Panc1 (cell line): Measurements from ENCODE around the gene BST2. TPM values are rescaled to one million over a fixed set of nuclear protein-coding genes. Genes with fewer than 3 reads are reported as not detected.

Source experiments
- ATAC-seq: fragments of 200-7000 bp; cut with Tn5 transposase; 2 replicates; pipeline ENCODE4 v1.9.1; 2020; ENCODE audit warnings: mild to moderate bottlenecking, moderate library complexity
- BruUV-seq: library from RNA; stranded (reverse); fragments of 400-500 nt; replicated peaks from 2 replicates; lab custom pipeline; 2021; lab: Mats Ljungman, UMichigan
- CTCF ChIA-PET: fragments of 300-600 bp; sonication (Branson Sonifier 250); formaldehyde crosslinking; loops from one replicate; lab custom pipeline; 2022; ENCODE audit warnings: antibody characterized with exemption; lab: Charles Lee
- POLR2A ChIA-PET: fragments of 300-600 bp; sonication (Branson Sonifier 250); formaldehyde crosslinking; loops from one replicate; lab custom pipeline; 2022; ENCODE audit warnings: antibody characterized with exemption; lab: Charles Lee
- DNase-seq: peaks from one replicate; pipeline ENCODE4 v3.0.0-alpha.2; 2010; ENCODE audit warnings: low read depth, low spot score
- H3K27ac ChIP-seq: 2 replicates; pipeline ENCODE4 v1.5.1; 2011; ENCODE audit warnings: mild to moderate bottlenecking, low read length, inconsistent platforms
- H3K27me3 ChIP-seq: fragments of 200-500 bp; sonication (Bioruptor generic); 2 replicates; pipeline ENCODE4 v1.6.0; 2014; ENCODE audit warnings: low read length, inconsistent platforms; ENCODE audit not compliant: control insufficient read depth, insufficient read depth
- H3K36me3 ChIP-seq: fragments of 200-500 bp; sonication (Bioruptor generic); 2 replicates; pipeline ENCODE4 v1.5.1; 2014; ENCODE audit warnings: inconsistent platforms, mild to moderate bottlenecking, low read length, moderate library complexity; ENCODE audit not compliant: control insufficient read depth, insufficient read depth
- H3K4me1 ChIP-seq: 2 replicates; pipeline ENCODE4 v1.5.1; 2011; ENCODE audit warnings: inconsistent platforms, mild to moderate bottlenecking, low read length, moderate library complexity; ENCODE audit not compliant: control insufficient read depth, insufficient read depth
- H3K4me3 ChIP-seq, 2 experiments: 2 replicates each; pipeline ENCODE4 v1.5.1; 2011 to 2012; ENCODE audit warnings: low read depth in 2 of 2, low read length in 2 of 2, mild to moderate bottlenecking in 2 of 2, inconsistent platforms in 1 of 2, moderate library complexity in 1 of 2
- H3K9me3 ChIP-seq: fragments of 200-500 bp; sonication (Bioruptor generic); 2 replicates; pipeline ENCODE4 v1.5.1; 2014; ENCODE audit warnings: low read depth, mild to moderate bottlenecking, inconsistent platforms, low read length, moderate library complexity; ENCODE audit not compliant: control insufficient read depth, insufficient read depth
- POLR2AphosphoS5 ChIP-seq: IDR thresholded peaks from 2 replicates; pipeline ENCODE4 v1.6.1; 2012; ENCODE audit warnings: mild to moderate bottlenecking, low read depth, low read length, moderate library complexity
- SIN3A ChIP-seq: IDR thresholded peaks from 2 replicates; pipeline ENCODE4 v1.6.1; 2012; ENCODE audit warnings: low read depth, mild to moderate bottlenecking, low read length, moderate library complexity, borderline replicate concordance; ENCODE audit not compliant: insufficient read depth
- TCF7L2 ChIP-seq: IDR thresholded peaks from 2 replicates; pipeline ENCODE4 v1.6.1; 2011; ENCODE audit warnings: mild to moderate bottlenecking, low read depth, low read length, inconsistent platforms
- in situ Hi-C: cut with HindIII; loops from 2 replicates; pipeline ENCODE4 v1.10.0; 2016; ENCODE audit warnings: low sequenced_read_pairs, low pct_unique_long_range_greater_than_20kb
- intact Hi-C: fragments of 100-400 bp; cut with micrococcal nuclease; formaldehyde crosslinking; loops from one replicate; pipeline ENCODE4 v1.10.0; 2022; ENCODE audit not compliant: unreplicated experiment
- total RNA-seq: library from RNA; stranded (reverse); gene quantifications from one replicate; pipeline ENCODE4 v1.2.1, GENCODE V29; 2021; ENCODE audit not compliant: unreplicated experiment
- TF ChIP-seq, protein P1 (sequence below): fragments of 450-650 bp; IDR thresholded peaks from 2 replicates; pipeline ENCODE4 v1.5.1; 2017; ENCODE audit warnings: mild to moderate bottlenecking
- TF ChIP-seq, protein P2 (sequence below), 2 experiments: IDR thresholded peaks; 2 replicates each; pipeline ENCODE4 v1.6.1; 2011 to 2012; ENCODE audit warnings: low read depth in 2 of 2, control low read depth in 1 of 2, low read length in 1 of 2, mild to moderate bottlenecking in 1 of 2, moderate library complexity in 1 of 2; ENCODE audit not compliant: insufficient read depth in 1 of 2

The BST2 gene
- total RNA-seq, 1 experiment from 2014 or later, result 11.8 TPM

- no peaks in the 10 kb centered on the region for H3K27me3 ChIP-seq
- POLR2A ChIA-PET, result interaction anchor here (0.5 kb wide), 1 partner anchor 13 kb away, joined by 8 read pairs; no protein-coding TSS in a partner anchor
- TF ChIP-seq, protein P1, sequence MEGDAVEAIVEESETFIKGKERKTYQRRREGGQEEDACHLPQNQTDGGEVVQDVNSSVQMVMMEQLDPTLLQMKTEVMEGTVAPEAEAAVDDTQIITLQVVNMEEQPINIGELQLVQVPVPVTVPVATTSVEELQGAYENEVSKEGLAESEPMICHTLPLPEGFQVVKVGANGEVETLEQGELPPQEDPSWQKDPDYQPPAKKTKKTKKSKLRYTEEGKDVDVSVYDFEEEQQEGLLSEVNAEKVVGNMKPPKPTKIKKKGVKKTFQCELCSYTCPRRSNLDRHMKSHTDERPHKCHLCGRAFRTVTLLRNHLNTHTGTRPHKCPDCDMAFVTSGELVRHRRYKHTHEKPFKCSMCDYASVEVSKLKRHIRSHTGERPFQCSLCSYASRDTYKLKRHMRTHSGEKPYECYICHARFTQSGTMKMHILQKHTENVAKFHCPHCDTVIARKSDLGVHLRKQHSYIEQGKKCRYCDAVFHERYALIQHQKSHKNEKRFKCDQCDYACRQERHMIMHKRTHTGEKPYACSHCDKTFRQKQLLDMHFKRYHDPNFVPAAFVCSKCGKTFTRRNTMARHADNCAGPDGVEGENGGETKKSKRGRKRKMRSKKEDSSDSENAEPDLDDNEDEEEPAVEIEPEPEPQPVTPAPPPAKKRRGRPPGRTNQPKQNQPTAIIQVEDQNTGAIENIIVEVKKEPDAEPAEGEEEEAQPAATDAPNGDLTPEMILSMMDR, result peak; percentile 38
- TF ChIP-seq, protein P2, sequence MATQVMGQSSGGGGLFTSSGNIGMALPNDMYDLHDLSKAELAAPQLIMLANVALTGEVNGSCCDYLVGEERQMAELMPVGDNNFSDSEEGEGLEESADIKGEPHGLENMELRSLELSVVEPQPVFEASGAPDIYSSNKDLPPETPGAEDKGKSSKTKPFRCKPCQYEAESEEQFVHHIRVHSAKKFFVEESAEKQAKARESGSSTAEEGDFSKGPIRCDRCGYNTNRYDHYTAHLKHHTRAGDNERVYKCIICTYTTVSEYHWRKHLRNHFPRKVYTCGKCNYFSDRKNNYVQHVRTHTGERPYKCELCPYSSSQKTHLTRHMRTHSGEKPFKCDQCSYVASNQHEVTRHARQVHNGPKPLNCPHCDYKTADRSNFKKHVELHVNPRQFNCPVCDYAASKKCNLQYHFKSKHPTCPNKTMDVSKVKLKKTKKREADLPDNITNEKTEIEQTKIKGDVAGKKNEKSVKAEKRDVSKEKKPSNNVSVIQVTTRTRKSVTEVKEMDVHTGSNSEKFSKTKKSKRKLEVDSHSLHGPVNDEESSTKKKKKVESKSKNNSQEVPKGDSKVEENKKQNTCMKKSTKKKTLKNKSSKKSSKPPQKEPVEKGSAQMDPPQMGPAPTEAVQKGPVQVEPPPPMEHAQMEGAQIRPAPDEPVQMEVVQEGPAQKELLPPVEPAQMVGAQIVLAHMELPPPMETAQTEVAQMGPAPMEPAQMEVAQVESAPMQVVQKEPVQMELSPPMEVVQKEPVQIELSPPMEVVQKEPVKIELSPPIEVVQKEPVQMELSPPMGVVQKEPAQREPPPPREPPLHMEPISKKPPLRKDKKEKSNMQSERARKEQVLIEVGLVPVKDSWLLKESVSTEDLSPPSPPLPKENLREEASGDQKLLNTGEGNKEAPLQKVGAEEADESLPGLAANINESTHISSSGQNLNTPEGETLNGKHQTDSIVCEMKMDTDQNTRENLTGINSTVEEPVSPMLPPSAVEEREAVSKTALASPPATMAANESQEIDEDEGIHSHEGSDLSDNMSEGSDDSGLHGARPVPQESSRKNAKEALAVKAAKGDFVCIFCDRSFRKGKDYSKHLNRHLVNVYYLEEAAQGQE (IDR thresholded peaks at IDR 0.05; ENCODE audit: insufficient read depth in 1 of 2, low read depth in 2 of 2, low read length in 1 of 2), result no peak
- TF ChIP-seq SIN3A, result no peak
- ATAC-seq (peak; percentile 71; the same call in 1 of the 2 replicates), DNase-seq (no peak)
- BruUV-seq, result no TSS peak
- H3K4me3 ChIP-seq, result no peak overlapping the region
- H3K4me1 ChIP-seq, result no peaks in the 10 kb centered on the region
- intact Hi-C loops, result no loop called here
- CTCF ChIA-PET, result interaction anchor here (0.6 to 1.2 kb wide), 9 partner anchors 12 to 325 kb away, joined by 3 to 17 read pairs (median 5); no protein-coding TSS in a partner anchor
- in situ Hi-C loops, result no loop called here
- no peaks in the 10 kb centered on the region for H3K36me3 ChIP-seq
- H3K27ac ChIP-seq, result no peak overlapping the region
- H3K9me3 ChIP-seq, result no peaks in the 10 kb centered on the region
These were observed 36.0 kb upstream of the BST2 start for GRCh38 chr19:17441241-17442021.

DNA sequence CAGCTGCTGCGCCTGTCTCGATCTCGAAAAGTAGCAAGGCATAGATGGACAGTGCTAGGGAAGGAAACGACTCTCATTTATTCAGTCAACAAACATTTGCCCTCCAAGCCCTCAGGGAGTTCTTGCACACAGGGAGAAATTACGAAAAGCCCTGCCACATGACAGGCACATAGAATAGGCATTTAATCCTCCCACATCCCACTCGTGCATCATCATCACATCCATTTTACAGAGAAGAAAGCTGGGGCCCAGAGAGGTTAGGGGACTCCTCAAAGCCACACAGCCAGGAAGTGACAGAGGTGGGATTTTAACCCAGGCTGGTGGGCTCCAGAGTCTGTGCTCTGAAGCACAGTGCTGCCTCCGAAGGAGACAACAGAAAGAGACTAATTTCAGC is 31.4 kb upstream of the BST2 start:
- TF ChIP-seq, protein P1, result no peak
- TF ChIP-seq POLR2AphosphoS5, result no peak
- no peak for TF ChIP-seq TCF7L2
- TF ChIP-seq SIN3A, result no peak
- TF ChIP-seq, protein P2 (IDR thresholded peaks at IDR 0.05; ENCODE audit: insufficient read depth in 1 of 2, low read depth in 2 of 2, low read length in 1 of 2), result no peak
- Histone ChIP-seq H3K27ac (no peak overlapping the region), H3K4me1 (no peaks in the 10 kb centered on the region), H3K4me3 (no peak overlapping the region), H3K36me3 (no peaks in the 10 kb centered on the region), H3K27me3 (no peaks in the 10 kb centered on the region), H3K9me3 (no peaks in the 10 kb centered on the region)
- ChIA-PET POLR2A (no interaction called here), CTCF (no interaction called here)
- BruUV-seq, result no TSS peak
- DNase-seq (no peak), ATAC-seq (no peak)
- intact Hi-C loops, result no loop called here
- in situ Hi-C loops, result no loop called here
